ENCODE measurements around the gene KCP. TPM values are rescaled to one million over a fixed set of nuclear protein-coding genes. Genes with fewer than 3 reads are reported as not detected.

KCP gene
- polyA plus RNA-seq, 1 donor (not counting 4 experiments of a cell fraction or from before 2014, with no cell fraction given) = not detected

DNA sequence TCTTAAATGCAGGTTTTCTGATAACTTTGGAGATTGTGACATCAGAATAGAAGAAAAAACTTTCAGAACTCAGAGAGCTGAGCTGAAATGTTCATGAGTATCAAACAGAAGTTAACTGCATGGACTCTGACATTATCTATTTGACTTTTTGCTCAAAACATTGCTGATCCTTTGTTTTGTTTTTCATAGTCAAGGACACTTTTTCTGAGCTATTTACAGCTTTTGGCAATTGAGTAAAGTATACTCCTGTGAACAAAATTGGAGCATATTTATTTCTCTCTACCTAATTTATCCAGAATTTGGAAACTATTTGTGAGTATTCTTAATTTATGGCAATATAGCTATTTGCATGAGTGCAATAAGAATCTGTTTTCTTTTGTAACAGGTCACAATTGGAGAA, 11.1 kb downstream of the KCP start:
- TF ChIP-seq CTCF (optimal IDR thresholded peaks at IDR 0.05 in 1 of 3, IDR thresholded peaks at IDR 0.05 in 1 of 3, conservative IDR thresholded peaks at IDR 0.05 in 1 of 3; ENCODE audit: extremely low read depth in 1 of 3, insufficient read depth in 2 of 3, low read length in 3 of 3) = no peak
- TF ChIP-seq EZH2 (IDR thresholded peaks at IDR 0.05; ENCODE audit: low read length) = no peak
- H3K9me1 ChIP-seq (ENCODE audit: control insufficient read depth, extremely low read depth, insufficient read depth, low read length) = no peaks in the 10 kb centered on the region
- dilution Hi-C loops (cut with MboI; ENCODE audit: extremely low pct_ligation_motif_present, low sequenced_read_pairs) = no loop called here
- FAIRE-seq (no peak), DNase-seq (ENCODE audit: low read depth, low spot score) (no peak)
- H3K4me3 ChIP-seq (ENCODE audit: control insufficient read depth in 2 of 3, extremely low read depth in 1 of 3, insufficient read depth in 2 of 3, low read depth in 1 of 3, low read length in 3 of 3) = no peak overlapping the region
- no peaks in the 10 kb centered on the region for H3K79me2 ChIP-seq (ENCODE audit: control insufficient read depth, insufficient read depth, low read length)
- H3K4me2 ChIP-seq (ENCODE audit: control insufficient read depth, extremely low read depth, insufficient read depth, low read depth, low read length) = no peak overlapping the region
- no peak overlapping the region for H3K9ac ChIP-seq (ENCODE audit: control insufficient read depth, extremely low read depth, insufficient read depth, low read length)
- no peaks in the 10 kb centered on the region for H3K27me3 ChIP-seq (ENCODE audit: control insufficient read depth, extremely low read depth, insufficient read depth, low read length)
- no peaks in the 10 kb centered on the region for H3K9me3 ChIP-seq (ENCODE audit: control insufficient read depth, low read depth, low read length)
- peaks cover 19% of the 10 kb centered on the region for H3K4me1 ChIP-seq (ENCODE audit: control insufficient read depth, extremely low read depth, insufficient read depth, low read length)
- H2AFZ ChIP-seq (ENCODE audit: control insufficient read depth, low read length) = no peak overlapping the region
- no peaks in the 10 kb centered on the region for H3K36me3 ChIP-seq (ENCODE audit: control insufficient read depth in 2 of 2, extremely low read depth in 1 of 2, insufficient read depth in 2 of 2, low read length in 2 of 2)
- no peak overlapping the region for H3K27ac ChIP-seq (ENCODE audit: control insufficient read depth, insufficient read depth, low read length)
- H4K20me1 ChIP-seq (ENCODE audit: control insufficient read depth, extremely low read depth, insufficient read depth, low read length) = no peaks in the 10 kb centered on the region

- Histone ChIP-seq H3K4me1 (ENCODE audit: control insufficient read depth, extremely low read depth, insufficient read depth, low read length) (peaks cover 34% of the 10 kb centered on the region), H3K4me3 (ENCODE audit: control insufficient read depth in 2 of 3, extremely low read depth in 1 of 3, insufficient read depth in 2 of 3, low read depth in 1 of 3, low read length in 3 of 3) (no peak overlapping the region), H3K9me1 (ENCODE audit: control insufficient read depth, extremely low read depth, insufficient read depth, low read length) (no peaks in the 10 kb centered on the region), H3K9ac (ENCODE audit: control insufficient read depth, extremely low read depth, insufficient read depth, low read length) (no peak overlapping the region), H3K36me3 (ENCODE audit: control insufficient read depth in 2 of 2, extremely low read depth in 1 of 2, insufficient read depth in 2 of 2, low read length in 2 of 2) (no peaks in the 10 kb centered on the region), H3K27ac (ENCODE audit: control insufficient read depth, insufficient read depth, low read length) (no peak overlapping the region), H3K27me3 (ENCODE audit: control insufficient read depth, extremely low read depth, insufficient read depth, low read length) (no peaks in the 10 kb centered on the region), H3K79me2 (ENCODE audit: control insufficient read depth, insufficient read depth, low read length) (no peaks in the 10 kb centered on the region), H3K4me2 (ENCODE audit: control insufficient read depth, extremely low read depth, insufficient read depth, low read depth, low read length) (no peak overlapping the region), H2AFZ (ENCODE audit: control insufficient read depth, low read length) (no peak overlapping the region), H4K20me1 (ENCODE audit: control insufficient read depth, extremely low read depth, insufficient read depth, low read length) (no peaks in the 10 kb centered on the region), H3K9me3 (ENCODE audit: control insufficient read depth, low read depth, low read length) (no peaks in the 10 kb centered on the region)
- TF ChIP-seq EZH2 (IDR thresholded peaks at IDR 0.05; ENCODE audit: low read length) (no peak), CTCF (optimal IDR thresholded peaks at IDR 0.05 in 1 of 3, IDR thresholded peaks at IDR 0.05 in 1 of 3, conservative IDR thresholded peaks at IDR 0.05 in 1 of 3; ENCODE audit: extremely low read depth in 1 of 3, insufficient read depth in 2 of 3, low read length in 3 of 3) (no peak)
- DNase-seq (ENCODE audit: low read depth, low spot score) (no peak), FAIRE-seq (no peak)
- dilution Hi-C loops (cut with MboI; ENCODE audit: extremely low pct_ligation_motif_present, low sequenced_read_pairs) = no loop called here
Observed at GRCh38 chr7:128895320-128895719, 15.2 kb downstream of the KCP start.

Measured in keratinocyte (primary cell).